HL-60/S4 (cell line): ENCODE results near the gene KSR2.

Experiments used
- in situ Hi-C: fragments of 300-500 bp; cut with MboI; formaldehyde crosslinking; loops from 2 replicates; pipeline ENCODE4 v1.14.3; 2022; ENCODE audit warnings: low sequenced_read_pairs

KSR2 gene

DNA sequence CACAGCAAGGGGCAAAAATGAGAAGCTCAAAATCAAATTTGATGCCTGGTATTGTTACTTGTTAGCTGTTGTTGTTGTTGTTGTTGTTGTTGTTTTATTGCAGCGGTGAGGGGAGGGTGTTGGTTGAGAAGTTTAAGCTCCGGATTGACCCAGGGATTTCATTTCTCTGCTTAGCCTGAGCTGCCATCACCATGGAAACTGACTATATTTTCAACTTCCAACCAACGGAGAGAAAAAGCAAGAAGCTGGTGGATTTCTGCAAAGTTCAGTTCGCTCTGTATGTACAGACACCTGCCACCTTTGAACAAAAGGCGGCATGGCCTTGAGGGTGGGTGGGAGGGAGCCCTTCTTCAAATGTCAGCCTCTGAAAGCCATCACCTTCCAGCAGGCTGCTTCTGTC lies 412.9 kb downstream of the KSR2 start:
- in situ Hi-C loops = no loop called here

DNA sequence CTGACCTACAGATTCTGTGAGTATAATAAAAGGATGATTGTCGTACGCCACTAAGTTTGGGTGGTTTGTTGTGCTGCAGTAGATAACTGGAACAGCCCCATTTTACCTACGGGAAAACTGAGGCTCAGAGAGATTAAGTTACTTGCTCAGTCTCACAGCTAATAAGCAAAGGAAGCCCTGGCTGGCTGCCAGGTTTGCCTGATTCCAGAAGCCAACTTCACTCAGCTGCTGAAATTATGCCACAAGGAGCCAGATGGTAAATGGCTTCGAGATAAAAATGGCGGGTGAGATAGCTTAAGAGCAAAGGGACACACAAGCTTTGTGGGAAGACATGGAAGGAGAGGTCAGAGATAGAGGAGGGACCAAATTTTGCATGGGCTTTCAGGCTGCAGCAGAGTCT lies 415.8 kb downstream of the KSR2 start:
- in situ Hi-C loops = no loop called here

DNA sequence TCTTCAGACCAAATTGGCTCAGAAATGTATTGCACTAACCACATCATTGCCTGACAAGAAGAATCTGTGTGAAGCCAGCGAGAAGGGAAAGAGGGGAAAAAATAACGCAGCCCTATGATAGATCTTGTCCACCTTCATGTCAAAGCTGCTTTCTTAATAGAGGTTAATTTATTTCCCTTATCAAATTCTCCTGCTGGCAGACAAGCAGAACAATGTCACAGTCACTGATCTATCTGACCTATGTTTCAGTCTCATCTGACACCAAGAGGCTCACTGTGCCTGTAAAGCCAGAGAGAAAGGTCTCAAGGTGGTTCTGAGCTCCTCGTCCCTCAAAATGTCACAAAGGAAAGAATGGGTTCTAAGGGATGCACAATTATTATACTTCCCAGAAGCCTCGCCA lies 417.1 kb downstream of the KSR2 start:
- in situ Hi-C loops = no loop called here

DNA sequence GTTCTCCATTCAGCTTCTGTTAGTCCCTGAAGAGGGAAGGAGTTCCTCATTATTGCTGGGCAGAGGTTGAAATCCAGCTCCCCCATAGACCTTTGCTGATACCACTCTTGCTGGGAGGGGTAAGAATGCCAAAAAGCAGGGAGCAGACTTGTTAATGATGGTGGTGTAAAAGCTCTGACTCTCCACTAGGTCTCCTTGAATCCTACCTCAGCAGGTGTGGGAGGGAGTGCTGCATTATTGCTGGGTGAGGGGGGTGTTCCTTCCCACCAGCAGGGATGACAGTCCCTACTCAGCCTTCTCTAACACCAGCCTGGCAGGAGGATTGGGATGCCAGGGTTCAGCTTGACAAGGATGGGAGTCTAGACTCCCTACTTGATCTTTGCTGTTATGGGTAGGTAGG lies 421.6 kb downstream of the KSR2 start:
- in situ Hi-C loops = no loop called here

DNA sequence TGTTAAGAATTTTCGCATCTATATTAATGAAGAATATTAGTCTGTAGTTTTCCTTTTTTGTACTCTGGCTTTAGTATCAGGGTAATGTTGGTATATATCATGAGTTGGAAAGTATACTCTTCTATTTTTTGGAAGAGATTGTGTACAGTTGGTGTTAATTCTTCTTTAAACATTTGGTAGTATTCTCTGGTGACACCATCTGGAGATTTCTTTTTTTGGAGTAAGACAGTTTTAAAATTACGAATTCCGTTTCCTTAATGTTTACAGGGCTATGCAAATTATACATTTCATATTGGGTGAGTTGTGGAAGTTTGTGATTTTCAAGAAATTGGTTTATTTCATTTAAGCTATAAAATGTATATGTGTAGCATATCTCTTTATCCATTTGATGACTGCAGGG lies 423.6 kb downstream of the KSR2 start:
- in situ Hi-C loops = no loop called here

DNA sequence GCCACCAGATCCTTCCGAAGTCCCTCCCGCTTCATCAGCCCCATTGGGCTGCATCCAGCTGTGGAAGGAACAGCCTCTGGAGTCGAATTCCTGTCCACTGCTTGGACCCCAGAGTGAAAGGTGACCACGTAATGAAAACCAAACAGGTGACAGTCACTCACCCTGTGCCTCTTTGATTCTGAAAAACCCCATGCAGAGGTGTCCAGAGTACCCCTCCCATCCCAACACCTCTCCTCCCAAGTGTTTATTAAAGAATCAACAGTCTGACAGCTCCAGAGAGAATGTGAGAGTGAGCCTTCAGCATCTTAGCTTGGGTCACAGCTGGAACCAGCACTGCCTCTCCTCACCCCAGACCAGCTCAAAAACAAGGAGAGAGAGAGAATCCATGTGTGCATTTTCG lies 428.8 kb downstream of the KSR2 start:
- in situ Hi-C loops = no loop called here

DNA sequence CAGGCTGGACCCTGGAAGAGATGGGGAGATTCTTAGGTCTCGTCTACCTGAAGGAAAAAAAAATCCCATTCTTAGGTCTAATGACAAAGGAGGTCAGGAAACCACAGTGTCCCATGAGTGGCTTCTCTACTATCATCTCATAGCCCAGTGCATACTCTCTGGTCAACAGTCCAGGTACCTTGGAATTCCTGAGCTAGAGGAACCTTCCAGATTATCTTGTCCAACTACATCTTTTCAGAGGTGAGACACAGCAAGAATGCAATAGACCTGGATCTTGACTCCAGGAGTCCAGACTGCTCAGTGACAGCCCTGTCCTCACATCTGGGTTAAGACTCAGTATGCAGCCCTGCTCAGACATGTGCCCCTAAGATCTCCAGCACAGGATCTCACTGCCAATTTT lies 429.9 kb downstream of the KSR2 start:
- in situ Hi-C loops = no loop called here

DNA sequence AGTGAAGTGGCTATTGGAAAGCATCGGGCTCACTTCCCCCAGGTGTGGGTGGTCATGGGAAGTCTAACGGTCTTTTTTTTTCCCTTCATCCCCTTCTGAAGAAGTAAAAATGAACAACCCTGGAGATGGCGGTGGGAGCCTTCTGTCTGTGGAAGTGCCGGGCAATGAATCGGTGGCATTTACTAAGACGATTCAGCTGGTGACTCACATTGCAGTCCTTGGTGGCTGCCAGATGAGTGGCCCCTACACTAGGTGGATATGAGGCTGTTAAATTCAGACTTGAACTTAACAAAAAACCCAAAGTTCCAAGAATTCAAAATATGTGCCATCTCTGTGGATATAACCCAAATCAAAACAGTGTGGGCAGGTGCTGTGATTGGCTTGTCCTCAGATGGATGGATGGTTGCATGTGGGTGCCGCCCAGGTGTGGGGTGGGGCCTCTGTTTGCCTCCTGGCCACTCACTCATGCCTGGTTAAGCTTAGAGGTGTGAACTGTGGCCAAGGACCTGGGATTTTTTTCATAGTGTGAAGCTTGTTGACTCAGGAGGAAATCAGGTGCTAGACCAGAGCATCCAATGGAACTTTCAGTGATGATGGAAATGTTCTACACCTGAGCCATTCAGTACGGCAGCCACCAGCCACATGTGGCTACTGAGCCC lies 430.6 kb downstream of the KSR2 start:
- in situ Hi-C loops = no loop called here

DNA sequence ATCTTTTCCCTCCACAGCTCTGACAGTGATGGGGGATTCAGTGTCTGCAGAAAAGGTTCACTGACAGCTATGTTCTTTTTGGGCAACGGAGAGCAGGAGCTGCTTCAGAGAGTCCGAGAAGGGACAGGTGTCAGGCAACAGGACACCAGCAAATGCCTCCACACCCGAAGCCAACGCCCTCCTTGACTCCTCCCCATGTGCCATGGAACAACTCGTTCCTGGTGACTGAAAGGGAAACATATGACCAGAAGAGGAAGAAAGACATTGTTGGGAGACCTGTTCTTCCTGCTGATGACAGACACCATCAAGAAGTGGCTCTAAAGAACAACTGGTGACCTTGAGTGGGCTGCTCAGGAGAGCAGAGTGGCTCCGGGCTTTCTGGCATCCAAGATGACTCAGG lies 435.1 kb downstream of the KSR2 start:
- in situ Hi-C loops = no loop called here

DNA sequence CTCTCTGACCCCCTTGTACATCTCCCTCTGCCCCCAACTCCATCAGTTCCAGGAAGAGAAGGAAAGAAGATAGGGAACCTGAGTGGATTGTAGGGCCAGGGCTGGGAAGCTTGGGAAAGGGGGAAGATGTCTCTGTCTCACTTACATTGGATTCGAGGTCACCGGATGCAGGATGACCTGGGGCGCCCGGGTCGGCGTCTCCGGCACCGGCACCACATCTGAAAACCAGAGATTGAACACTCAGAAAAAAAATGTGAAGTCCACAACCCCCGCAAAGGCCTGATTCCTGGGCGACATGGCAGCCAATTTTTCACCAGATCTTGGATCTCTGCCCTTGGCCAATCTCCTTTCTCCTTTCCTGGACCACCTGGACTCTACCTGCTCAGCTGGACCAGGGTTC lies 438.0 kb downstream of the KSR2 start:
- in situ Hi-C loops = no loop called here

DNA sequence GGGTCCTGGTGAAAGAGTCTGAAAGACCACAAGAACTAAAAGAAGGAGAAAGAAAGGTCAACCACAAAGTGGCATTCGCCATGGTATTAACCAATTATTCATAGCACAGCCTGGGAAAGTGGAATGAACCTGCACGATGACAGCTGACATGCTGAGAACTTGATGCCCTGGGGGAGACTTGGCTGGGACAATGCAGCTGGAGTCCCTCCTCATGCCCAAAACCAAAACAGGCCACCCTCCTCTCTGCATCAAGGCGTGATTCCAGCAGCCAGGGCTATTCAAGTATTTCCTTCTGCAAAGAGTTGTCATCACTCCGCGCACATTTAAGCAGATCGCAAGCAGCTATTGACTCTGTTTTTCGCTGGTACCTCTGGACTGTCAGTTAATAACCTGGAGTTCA lies 440.3 kb downstream of the KSR2 start:
- in situ Hi-C loops = no loop called here

DNA sequence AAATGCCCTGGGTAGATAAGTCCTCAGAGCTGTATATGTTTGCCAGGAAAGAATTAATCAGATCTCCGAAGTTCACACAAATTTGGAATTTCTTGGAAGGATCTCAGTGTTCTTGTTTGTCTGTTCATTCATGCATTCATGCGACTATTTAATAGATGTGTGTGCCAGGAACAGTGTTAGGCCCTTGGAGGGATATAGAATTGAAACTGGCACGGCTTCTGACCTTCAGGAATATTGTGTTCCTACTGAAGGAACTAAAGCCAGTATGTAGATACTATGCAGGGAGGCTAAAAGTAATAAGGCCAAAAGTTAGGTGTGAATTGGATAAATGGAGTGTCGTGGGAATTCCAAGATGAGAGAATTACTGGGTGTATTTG lies 441.3 kb downstream of the KSR2 start:
- in situ Hi-C loops = no loop called here

DNA sequence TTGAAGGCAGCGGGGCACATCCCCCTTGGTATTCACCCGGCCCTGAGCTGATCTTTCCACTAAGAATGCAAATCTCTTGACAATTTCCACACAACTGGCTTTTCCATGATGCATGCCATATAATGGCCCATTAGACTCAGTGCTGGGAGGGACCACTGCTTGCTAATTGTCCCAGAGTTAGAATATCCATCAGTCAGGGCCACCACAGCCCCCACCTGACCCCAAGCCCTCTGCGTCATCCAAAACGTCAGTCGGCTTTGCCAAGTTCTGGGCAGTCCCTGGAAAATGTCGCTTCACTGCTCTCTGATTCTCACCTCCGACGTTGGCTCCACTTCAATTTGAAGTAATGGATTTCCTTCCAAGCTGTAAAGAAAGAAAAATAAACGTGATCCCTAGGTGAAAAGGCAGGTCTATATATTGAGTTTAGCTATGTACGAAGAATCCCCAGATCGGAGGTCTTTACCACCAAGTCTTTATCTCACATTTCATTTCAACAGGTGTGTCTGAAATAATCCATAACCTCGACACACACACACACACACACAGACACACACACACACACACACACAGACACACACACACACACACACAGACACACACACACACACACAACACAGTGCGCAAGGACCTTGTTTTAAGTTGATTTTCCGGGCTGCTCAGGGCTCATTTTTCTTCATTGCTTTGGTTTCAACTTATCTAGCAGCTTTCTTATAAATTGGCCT lies 441.9 kb downstream of the KSR2 start:
- in situ Hi-C loops = no loop called here

DNA sequence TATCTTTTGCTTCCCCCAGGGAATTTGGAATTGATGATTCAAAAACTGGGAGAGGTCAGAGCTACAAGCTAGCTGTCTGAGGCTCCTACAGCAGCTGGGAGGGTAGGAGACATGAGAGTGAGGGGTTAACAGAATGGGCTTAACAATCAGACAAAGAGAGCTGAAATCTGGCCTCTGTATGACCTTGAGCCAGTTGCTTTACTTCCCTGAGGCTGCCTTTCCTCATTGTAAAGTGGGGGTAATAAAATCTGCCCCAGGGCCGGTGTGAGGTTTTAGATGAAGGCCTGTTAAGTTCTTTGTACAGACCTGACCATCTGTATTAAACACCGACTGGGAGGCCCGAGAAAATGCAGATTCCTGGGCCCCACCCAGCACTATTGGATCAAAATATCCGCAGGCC lies 443.0 kb downstream of the KSR2 start:
- in situ Hi-C loops = no loop called here

DNA sequence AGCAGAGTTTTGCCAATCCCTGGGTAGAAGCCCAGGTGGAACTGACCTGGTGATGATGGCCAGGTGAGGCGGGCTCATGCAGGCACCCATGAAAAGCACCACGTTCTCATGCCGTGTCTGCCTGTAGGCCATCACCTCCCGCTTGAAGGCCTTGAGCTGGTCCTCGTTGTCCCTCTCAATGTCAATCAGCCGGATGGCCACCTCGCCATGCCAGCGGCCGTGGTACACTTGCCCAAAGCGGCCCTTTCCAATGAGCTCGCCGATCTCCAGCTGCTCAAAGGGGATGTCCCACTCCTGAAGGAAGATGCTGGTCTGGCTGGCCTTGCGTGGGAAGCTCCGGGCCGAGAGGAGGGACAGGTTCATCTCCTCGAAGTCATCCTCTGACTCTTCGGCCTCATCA lies 444.0 kb downstream of the KSR2 start:
- in situ Hi-C loops = no loop called here

DNA sequence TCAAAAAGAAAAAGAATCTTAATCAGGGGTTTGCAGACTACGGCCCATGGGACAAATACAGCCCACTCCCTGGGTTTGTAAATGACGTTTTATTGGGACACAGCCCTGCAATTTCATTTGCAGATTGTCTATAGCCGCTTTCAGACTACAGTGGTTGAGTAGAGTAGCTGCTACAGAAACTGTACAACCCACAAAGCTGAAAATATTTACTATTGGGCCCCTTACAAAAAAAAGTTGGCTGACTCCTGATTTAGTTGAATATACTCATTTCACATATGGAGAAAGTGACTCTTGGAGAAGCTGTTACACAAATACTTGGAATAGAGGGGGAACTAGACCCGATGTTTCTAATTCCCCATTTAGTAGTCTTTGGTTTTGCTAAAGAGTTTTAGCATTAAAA lies 444.8 kb downstream of the KSR2 start:
- in situ Hi-C loops = no loop called here

DNA sequence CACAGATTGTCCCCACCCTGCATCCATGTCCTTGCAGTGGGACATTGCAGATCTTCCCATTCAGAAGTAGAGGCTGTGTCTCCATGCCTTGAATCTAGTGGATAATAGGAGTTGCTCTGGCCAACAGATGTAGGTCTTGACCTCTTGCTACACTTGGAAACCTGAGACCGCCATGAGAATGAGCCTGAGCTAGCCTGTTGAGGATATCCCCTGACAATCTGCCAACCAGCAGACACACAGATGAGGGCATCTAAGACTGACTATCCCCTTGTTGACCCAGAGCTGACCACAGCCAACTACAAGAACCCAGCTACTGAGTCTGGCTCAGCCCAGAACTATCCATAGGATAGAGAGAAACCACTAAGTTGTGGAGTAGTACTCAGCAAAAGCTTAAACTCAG lies 446.2 kb downstream of the KSR2 start:
- in situ Hi-C loops = no loop called here

DNA sequence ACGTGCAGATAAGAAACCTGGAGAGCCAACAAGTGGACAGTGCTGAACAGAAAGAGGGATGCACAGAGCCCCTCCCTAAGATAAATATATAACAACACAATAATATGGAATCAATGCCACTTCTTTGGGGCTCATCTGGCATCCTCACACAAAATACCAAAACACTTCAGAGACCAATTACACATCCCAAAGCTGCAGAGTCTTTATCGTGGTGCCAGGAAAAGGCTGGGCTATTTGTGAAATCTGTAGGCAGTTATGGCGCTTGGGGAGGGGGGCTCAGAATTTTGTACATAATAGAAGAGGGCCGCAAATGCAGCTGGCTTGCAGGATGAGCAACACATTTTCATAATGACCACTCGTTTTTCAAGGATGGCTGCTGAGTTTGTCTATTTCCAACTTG lies 446.9 kb downstream of the KSR2 start:
- in situ Hi-C loops = no loop called here

DNA sequence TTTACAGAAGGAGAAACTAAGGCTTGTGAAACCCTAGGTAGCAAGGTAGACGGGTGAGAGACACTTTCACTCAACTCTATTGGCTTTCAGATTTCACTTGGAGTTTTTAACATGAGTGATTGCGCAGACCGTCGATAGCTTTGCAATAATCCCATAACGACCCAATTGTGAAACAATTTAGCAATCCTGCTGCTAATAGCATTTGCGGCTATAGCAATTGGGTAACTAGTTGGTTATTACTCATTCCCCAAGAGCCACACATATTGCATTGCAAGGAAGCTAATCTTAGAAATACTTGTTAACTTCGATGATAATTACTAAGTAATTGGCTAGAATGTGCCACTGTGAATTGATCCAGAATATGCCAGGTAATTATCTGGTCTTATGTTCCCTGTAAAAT lies 447.4 kb downstream of the KSR2 start:
- in situ Hi-C loops = no loop called here

DNA sequence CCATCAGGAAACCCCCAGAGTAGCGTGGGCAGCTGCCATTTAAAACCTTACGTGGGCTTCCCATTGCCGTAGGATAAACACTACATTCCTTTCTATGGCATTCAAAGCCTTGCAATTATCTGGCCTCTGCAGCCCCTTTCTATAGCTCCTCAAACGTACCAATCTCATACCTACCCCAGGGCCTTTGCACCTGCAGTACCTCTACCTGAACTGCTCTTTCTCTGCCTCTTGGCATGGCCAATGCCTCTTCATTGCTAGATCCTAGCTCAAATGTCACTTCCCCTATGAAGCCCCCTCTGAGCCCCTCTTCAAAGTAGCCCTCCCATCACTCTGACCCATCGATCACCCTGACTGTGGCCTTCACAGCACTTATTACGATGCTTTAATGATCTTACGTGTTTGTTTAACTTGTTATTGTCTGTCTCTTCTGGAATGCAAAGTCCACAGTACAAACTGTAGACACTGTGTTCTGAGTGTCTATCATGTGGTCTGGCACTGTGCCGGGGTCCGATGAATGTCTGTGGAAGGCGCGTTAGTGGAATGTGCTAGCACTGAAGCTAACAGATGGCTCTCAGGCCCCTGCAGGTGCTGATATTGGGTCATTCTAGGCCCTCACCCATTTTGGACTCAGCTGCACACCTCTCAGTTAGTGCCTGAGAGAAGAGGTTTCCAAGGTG lies 450.1 kb downstream of the KSR2 start:
- in situ Hi-C loops = no loop called here

DNA sequence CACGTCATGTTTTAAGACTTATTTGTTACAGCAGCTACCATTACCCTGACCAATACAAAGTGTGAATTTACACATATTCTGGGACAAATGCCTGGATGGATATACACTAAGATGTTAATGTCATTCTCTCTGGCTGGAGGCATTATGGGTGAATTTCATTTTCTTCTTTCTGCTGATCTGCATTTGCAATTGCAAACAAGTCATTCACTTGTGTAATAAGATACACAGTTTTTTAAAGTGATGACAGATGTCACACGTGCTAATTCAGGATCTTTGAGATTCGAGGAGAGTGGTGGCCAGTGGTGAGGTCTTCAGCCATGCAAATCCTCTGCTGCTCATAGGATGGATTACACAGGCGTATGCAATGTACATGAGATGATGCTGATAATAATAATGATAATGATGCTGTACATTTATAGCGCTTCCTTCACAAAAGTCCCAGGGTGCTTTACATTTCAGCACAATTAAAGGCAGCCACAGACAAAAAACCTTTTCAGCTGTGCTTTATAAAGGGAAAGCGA lies 451.5 kb downstream of the KSR2 start:
- in situ Hi-C loops = no loop called here

DNA sequence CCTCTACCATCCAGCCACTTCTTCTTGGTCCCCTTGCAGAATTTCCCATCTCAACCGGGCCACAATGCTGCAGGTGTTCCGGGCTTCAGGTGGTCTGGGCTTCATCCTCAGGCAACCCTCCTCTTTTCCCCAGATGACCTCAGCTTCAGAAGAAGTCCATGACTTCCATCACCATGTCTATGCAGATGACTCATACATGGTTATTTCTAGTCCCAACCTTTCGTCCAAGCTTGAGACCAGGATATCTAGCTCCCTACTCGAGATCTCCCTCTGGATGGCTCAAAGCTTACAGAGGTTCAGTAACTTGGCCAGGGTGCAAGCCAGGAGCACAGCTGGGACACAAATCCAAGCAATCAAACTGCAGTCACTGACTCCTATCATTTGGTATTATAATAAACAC lies 452.8 kb downstream of the KSR2 start:
- in situ Hi-C loops = no loop called here
